GM18861 (cell line): ENCODE data around the gene FBXO30.

ENCODE experiments used
- ATAC-seq: cut with Tn5 transposase; IDR thresholded peaks from one replicate; pipeline ENCODE4 v1.9.1; 2021; ENCODE audit not compliant: unreplicated experiment

Gene FBXO30

GRCh38 chr6:145758113-145758512 is 56.5 kb downstream of the FBXO30 start:
- no peak for ATAC-seq

- ATAC-seq = no peak
Observed at GRCh38 chr6:145756170-145756662, 58.4 kb downstream of the FBXO30 start.

- ATAC-seq = no peak
Observed at GRCh38 chr6:145755682-145756081, 58.9 kb downstream of the FBXO30 start.

- ATAC-seq = no peak
Observed at GRCh38 chr6:145752638-145753037, 62.0 kb downstream of the FBXO30 start.

DNA sequence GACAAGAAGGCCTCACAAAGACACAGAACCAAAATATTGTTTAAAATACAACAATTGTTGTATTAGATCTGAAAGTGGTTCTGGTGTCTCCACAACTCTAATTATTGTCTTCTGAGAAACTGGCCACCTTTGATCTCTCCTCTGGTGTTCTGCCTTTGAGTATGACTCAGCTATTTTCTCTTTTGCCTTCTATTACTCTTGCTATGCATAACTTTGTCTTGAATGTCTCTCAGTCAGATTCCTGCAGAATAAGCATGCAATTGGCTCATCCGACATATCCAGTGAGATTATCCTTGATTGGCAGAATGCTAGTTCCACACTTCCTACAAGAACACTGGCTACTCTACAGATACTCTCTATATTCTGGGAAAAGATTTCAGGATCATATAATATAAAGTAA is 65.0 kb downstream of the FBXO30 start:
- ATAC-seq = peak; percentile 87

- no peak for ATAC-seq
Observed at GRCh38 chr6:145745861-145746260, 68.7 kb downstream of the FBXO30 start.

DNA sequence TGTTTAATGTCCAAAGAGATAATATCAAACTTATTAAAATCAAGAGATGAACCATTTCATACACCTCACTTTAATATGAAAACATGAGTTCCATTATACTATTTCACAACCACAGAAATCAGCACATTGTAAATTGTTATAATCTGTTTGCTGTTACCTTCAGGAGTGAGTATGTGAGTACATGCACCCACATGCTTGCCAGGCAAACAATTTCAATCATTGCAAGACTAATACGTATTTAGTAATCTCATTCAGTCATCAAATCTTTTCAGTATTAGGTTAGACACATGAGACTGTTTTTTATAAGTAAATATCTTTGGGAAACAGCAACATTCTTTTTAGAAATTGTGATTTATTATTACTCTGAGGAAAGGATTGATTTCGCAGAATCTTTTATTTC is 70.0 kb downstream of the FBXO30 start:
- ATAC-seq = no peak
